NCI-H146 treated with DMSO at 0.1 percent for 48 hours (cell line): ENCODE measurements around the gene PUM2.

ENCODE experiments used
- DNase-seq: peaks from one replicate; lab custom pipeline; 2025; ENCODE audit not compliant: unreplicated experiment; lab: John Stamatoyannopoulos, UW

The PUM2 gene

DNA sequence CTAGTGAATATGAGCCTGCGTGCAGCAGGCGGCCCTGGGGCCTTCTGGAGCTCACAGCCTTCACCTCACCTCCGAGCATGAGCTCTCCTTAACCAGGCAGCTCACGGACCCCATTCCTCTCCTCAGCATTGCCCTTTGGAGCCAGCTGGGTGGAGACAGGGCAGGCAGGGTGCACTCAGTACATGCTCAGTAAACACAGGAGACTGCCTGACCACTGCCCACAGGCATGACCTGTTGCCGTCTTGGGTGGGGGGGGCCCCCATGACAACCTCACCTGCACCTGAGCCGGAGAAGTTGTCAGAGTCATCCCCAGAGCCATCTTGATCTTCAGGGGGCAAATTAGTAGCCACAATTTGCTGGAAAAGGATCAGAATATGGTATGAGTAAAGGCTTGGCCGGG is 145.6 kb downstream of the PUM2 start:
- no peak for DNase-seq

DNA sequence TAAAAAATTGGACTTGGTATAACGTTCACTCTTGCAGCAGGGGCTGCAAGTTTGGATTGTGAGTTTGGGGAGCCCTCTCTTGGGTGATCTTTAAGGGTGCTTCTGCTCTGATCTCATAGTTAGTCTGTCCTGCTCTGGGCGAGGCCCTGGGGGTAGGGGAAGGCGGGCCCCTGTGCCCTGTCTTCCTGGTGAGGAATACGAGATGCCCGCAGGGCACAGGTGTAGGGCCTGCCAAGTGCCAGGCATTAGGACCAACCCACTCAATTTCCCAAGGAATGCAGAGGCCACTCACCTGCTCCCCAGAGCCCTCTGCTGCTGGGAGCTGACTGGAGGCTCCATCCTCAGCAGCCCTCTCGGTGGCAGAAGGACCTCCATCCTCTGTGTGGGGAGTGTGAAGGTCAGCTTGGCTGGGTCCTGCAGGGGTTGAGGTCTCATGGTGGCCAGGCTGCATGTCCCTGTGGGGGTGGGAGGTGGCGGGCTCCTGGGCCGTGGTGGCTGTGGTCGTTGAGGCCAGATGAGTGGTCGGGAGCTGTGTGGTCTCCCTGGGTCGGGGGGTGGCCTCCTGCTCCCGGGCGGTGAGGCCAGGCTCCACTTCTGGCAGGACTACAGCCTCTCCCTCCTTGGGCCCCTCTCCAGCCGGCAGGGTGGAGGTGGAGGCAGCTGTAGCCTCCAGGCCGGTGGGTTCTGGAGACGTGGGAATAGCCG is 147.0 kb downstream of the PUM2 start:
- DNase-seq = no peak

DNA sequence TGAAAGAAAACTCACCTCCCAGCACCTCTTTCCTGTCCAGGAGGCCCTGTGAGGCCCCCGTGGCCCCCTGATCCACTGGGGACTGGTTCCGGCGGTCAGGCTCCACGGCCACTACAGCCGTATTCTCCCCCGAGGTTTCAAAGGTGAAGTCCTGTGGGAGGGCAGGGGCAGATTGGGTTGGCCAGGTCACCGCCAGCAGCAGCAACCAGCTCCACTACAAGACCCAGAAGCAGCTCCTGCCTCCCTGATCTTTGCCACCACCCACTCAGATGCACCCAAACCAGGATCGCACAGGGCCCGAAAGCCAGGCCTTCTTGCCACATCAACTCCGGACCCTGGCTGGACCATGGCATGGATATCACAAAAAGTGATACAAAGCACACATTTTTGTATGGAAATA is 147.6 kb downstream of the PUM2 start:
- no peak for DNase-seq

DNA sequence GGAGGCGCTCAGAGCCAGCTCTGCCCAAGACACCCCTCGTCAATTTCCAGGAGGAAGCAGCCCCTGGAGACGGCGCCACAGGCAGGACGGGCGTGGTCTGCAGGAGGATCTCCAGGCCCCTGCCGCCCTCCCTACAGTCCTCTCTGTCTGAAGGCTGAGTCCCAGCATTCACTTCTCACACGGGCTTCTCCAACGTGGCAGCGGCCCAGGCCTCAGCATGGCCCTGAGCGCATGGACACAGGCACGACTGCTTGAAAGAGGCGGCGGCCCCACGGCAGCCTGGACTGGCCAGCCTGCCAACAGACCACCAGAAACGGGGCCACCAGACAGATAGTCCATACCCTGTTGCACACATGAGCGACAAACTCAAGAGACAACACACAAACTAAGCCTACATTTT is 149.0 kb downstream of the PUM2 start:
- no peak for DNase-seq

DNA sequence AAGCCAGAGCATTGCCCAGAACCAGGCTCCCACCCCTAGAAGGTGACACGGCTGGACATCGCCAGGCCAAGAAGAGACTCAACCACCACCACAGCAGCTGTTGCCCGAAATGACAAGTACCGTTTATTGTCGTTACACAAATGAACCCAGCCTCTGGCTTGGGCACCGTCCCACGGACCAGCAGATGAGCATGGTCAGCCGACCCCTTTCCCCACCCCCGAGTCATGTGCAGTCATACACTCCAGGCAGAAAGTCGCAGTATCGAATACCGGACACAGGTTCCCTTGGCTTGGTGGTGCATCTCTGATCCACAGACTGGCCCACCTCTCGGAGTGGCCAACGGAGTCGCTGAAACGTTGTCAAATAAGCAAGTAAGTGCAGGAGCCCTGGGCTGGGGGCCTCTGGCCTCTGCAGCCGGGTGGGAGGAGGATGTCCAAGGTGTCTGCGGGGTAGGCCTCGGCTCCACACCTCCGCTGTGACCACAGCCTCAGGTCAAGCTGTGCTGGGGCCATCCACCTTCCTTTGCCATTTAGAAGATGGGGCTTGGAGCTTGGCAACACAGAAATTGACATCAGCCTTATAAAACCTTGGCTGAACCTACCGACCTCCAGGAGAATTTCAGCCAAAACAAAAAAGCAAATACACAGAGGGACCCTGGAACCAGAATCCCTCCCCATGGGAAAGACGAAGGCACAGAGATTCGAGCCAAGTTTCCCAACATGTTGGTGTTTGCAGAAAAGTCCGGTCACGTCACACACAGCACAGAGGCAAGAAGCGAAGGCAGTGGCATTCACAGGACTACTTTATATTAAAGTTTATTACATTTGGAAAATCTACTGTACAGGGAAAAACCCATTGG is 149.7 kb downstream of the PUM2 start:
- no peak for DNase-seq

DNA sequence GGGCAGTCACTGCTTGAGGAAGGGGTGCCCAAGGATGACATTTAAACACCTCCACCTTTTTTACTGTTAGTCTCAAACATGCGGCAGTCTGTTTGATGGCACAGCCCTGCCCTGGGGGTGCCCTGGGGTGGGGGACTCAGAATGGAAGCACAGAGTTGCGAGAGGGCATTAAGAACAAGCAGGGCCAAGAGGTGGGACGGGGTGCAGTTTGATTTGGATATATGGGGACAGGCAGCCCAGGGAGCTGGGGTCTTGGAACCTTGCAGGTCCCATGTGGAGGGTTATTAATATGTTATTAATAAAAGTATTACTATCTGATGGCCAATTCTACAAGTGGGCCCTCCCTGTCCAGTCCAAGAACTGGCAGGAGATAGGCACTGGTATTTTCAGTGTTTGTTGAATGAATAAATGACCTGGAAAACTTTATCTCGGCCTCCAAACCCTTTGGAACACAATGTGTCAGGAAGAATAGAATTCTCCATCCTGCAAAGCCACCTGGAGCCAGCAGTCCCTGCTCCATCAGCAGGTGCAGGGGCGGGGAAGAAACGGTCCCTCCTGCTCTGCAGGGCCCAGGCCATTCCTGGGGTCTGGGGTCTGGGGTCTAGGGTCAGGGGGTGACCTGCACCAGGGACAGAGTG is 150.9 kb downstream of the PUM2 start:
- DNase-seq = no peak

DNA sequence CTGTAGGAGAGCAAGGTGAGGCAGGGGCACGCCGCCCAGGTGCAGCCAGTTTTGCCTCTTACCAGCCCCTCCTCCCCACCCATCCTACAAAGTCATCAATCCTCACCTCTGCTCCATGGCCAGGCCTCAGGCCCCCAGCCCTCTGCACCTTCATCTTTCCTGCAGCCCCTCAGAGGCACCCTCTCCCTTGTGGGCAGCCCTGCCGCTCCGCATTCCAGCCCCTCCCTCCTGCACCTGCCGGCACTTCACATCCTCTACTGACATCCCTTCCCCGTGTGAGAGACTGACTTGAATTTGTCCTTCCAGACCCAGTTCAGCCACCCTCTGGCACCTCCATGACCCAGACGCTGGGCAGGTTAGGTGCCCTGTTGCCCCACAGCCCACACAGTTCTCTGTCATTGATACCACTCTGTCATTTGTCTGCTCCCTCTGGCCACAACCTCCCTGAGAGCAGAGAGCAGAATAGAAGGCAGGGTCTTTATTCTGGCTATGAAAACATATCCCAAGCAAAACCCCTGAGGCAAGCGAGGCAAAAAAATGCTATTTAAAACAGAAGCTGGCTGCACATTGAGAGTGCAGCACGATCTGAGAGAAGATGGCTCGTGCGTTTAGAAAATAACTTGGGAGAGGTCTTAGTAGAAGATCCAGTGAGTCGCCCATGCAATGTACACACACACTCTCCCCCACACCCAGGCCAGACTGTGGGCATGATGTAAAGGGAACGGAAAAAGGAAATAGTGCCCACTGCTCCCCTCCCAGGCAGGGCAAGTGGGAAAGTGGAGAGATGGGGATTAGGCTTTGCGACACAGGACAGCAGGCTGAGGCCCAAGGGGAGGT is 151.6 kb downstream of the PUM2 start:
- DNase-seq = no peak
